ENCODE measurements around the gene VMP1. TPM values are rescaled to one million over a fixed set of nuclear protein-coding genes. Genes with fewer than 3 reads are reported as not detected.

The VMP1 gene
- total and polyA plus RNA-seq, 2 of the 13 experiments (the other 11 are each of a cell fraction or from before 2014, with no cell fraction given): 186 to 271 TPM

- no peak for TF ChIP-seq PHB2 (IDR thresholded peaks at IDR 0.05; ENCODE audit: partially characterized antibody)
- peak; percentile 14 for TF ChIP-seq HNRNPK (IDR thresholded peaks at IDR 0.05; ENCODE audit: low read depth, low read length, poor library complexity, severe bottlenecking)
These were observed 149.7 kb downstream of the VMP1 start (continued) for GRCh38 chr17:59856859-59857794.

- ATAC-seq: no peak
- ChIA-PET POLR2A (interaction anchor here (0.6 to 1.1 kb wide), 2 partner anchors 107 to 642 kb away, joined by 3 to 4 read pairs; partner anchors contain the start of gene RNFT1), CTCF (ENCODE audit: low intra/inter-chr PET ratio, low total read pairs) (interaction anchor here (1.6 to 2.5 kb wide), 2 partner anchors 104 to 111 kb away, joined by 30 to 39 read pairs; no protein-coding TSS in a partner anchor)
- Histone ChIP-seq H4K20me1 (ENCODE audit: insufficient read depth, low read length) (no peaks in the 10 kb centered on the region), H3K4me2 (ENCODE audit: low read depth, low read length) (no peak overlapping the region), H3K9me3 (ENCODE audit: low read length) (no peaks in the 10 kb centered on the region), H3K79me2 (ENCODE audit: insufficient read depth, low read length) (peaks cover 2% of the 10 kb centered on the region), H3K27ac (ENCODE audit: extremely low read length, insufficient read depth, low read length) (peak overlapping the region; percentile 11), H3K27me3 (ENCODE audit: control insufficient read depth in 1 of 2, insufficient read depth in 2 of 2, low read length in 2 of 2) (no peaks in the 10 kb centered on the region), H2AFZ (ENCODE audit: low read length) (no peak overlapping the region), H3K9ac (ENCODE audit: insufficient read depth, low read depth, low read length) (no peak overlapping the region), H3K4me3 (replicated peaks in 1 of 3; ENCODE audit: insufficient read depth in 1 of 3, low read depth in 2 of 3, low read length in 3 of 3) (no peak overlapping the region), H3K4me1 (ENCODE audit: insufficient read depth, low read length) (peaks cover 66% of the 10 kb centered on the region), H3K36me3 (replicated peaks in 1 of 2; ENCODE audit: control insufficient read depth in 1 of 2, insufficient read depth in 2 of 2, low read length in 2 of 2) (peaks cover 4 to 9% of the 10 kb centered on the region in 2 experiments)
- intact Hi-C loops (cut with micrococcal nuclease; ENCODE audit: unreplicated experiment): no loop called here
- TF ChIP-seq BHLHE40 (IDR thresholded peaks at IDR 0.05; ENCODE audit: low read length): no peak
- TF ChIP-seq ZNF251 (CRISPR knock-in tag; IDR thresholded peaks at IDR 0.05): no peak
- no peak for TF ChIP-seq ZNF644 (CRISPR knock-in tag; IDR thresholded peaks at IDR 0.05; ENCODE audit: low read depth)
- 95% methylated on average over 5 of the region's 5 CpGs for WGBS (ENCODE audit: low lambda C conversion rate)
- in situ Hi-C loops (cut with HindIII; ENCODE audit: extremely low pct_ligation_motif_present, low pct_unique_long_range_greater_than_20kb): no loop called here
- no peak for DNase-seq (ENCODE audit: low spot score)
- no peak for FAIRE-seq
- no TSS peak for BruUV-seq (replicated peaks)
These were observed 150.8 kb downstream of the VMP1 start for GRCh38 chr17:59858167-59858816.
